SK-N-MC (cell line): ENCODE measurements around the gene ANO2.

Experiments
- EZH2 ChIP-seq: fragments of 200-600 bp; sonication (generic); IDR thresholded peaks from one replicate; pipeline ENCODE4 v1.6.1; 2017; ENCODE audit warnings: antibody characterized with exemption
- POLR2AphosphoS5 ChIP-seq: IDR thresholded peaks from 2 replicates; pipeline ENCODE4 v1.6.1; 2012; ENCODE audit warnings: mild to moderate bottlenecking, low read depth, low read length, borderline replicate concordance

GRCh38 chr12:5733916-5734315 is 211.1 kb downstream of the ANO2 start:
- TF ChIP-seq EZH2 (no peak), POLR2AphosphoS5 (no peak)
